H9 (cell line): ENCODE measurements around the gene GEMIN4. TPM values are rescaled to one million over a fixed set of nuclear protein-coding genes. Genes with fewer than 3 reads are reported as not detected.

Experiments used
- DNase-seq: peaks from one replicate; pipeline ENCODE4 v3.0.0-alpha.2; 2017
- H2AFZ ChIP-seq: one replicate; pipeline ENCODE4 v1.6.1; 2013; ENCODE audit warnings: mild to moderate bottlenecking, low read length, control low read depth, moderate library complexity
- H2AK5ac ChIP-seq: 2 replicates; pipeline ENCODE4 v1.6.1; 2013; ENCODE audit warnings: low read length, control low read depth, mixed read lengths; ENCODE audit not compliant: insufficient read length
- H2BK120ac ChIP-seq: one replicate; pipeline ENCODE4 v1.6.1; 2013; ENCODE audit warnings: low read depth, mild to moderate bottlenecking, low read length, control low read depth, inconsistent platforms; ENCODE audit not compliant: poor library complexity, severe bottlenecking
- H2BK12ac ChIP-seq: 2 replicates; pipeline ENCODE4 v1.6.1; 2013; ENCODE audit warnings: low read length, control low read depth, mixed read lengths, low read depth; ENCODE audit not compliant: insufficient read length
- H2BK15ac ChIP-seq: 2 replicates; pipeline ENCODE4 v1.6.1; 2013; ENCODE audit warnings: low read depth, low read length, control low read depth
- H2BK20ac ChIP-seq: one replicate; pipeline ENCODE4 v1.6.1; 2013; ENCODE audit warnings: low read depth, mild to moderate bottlenecking, low read length, control low read depth, inconsistent platforms; ENCODE audit not compliant: poor library complexity, severe bottlenecking
- H2BK5ac ChIP-seq: 2 replicates; pipeline ENCODE4 v1.6.1; 2013; ENCODE audit warnings: low read length, control low read depth, mixed read lengths; ENCODE audit not compliant: insufficient read length
- H3K14ac ChIP-seq: 2 replicates; pipeline ENCODE4 v1.6.1; 2013; ENCODE audit warnings: low read length, control low read depth; ENCODE audit not compliant: insufficient read depth
- H3K18ac ChIP-seq: 2 replicates; pipeline ENCODE4 v1.6.1; 2013; ENCODE audit warnings: low read depth, mild to moderate bottlenecking, mixed read lengths, low read length, control low read depth; ENCODE audit not compliant: insufficient read length
- H3K23ac ChIP-seq: 2 replicates; pipeline ENCODE4 v1.6.1; 2013; ENCODE audit warnings: low read length, control low read depth, mixed read lengths, low read depth; ENCODE audit not compliant: insufficient read length
- H3K23me2 ChIP-seq: 2 replicates; pipeline ENCODE4 v1.6.1; 2013; ENCODE audit warnings: low read depth, mild to moderate bottlenecking, mixed read lengths, low read length, control low read depth; ENCODE audit not compliant: insufficient read length, poor library complexity, severe bottlenecking
- H3K27ac ChIP-seq: 2 replicates; pipeline ENCODE4 v1.5.1; 2013; ENCODE audit warnings: low read length, control low read depth, mixed read lengths, low read depth; ENCODE audit not compliant: insufficient read length
- H3K27me3 ChIP-seq: 2 replicates; pipeline ENCODE4 v1.6.1; 2013; ENCODE audit warnings: low read length, control low read depth, inconsistent platforms; ENCODE audit not compliant: insufficient read depth
- H3K4ac ChIP-seq: 2 replicates; pipeline ENCODE4 v1.6.1; 2013; ENCODE audit warnings: low read depth, mild to moderate bottlenecking, control low read depth, inconsistent platforms, low read length, moderate library complexity
- H3K4me1 ChIP-seq: 2 replicates; pipeline ENCODE4 v1.6.1; 2013; ENCODE audit warnings: low read length, control low read depth, inconsistent platforms; ENCODE audit not compliant: insufficient read depth
- H3K4me2 ChIP-seq: 2 replicates; pipeline ENCODE4 v1.6.1; 2013; ENCODE audit warnings: low read length, control low read depth, mixed read lengths; ENCODE audit not compliant: insufficient read length, insufficient read depth
- H3K56ac ChIP-seq: 2 replicates; pipeline ENCODE4 v1.6.1; 2013; ENCODE audit warnings: low read depth, mild to moderate bottlenecking, mixed read lengths, low read length, control low read depth; ENCODE audit not compliant: insufficient read length
- H3K79me1 ChIP-seq: 2 replicates; pipeline ENCODE4 v1.6.1; 2013; ENCODE audit warnings: low read depth, mild to moderate bottlenecking, moderate library complexity, low read length, control low read depth, inconsistent platforms; ENCODE audit not compliant: insufficient read depth, poor library complexity, severe bottlenecking
- H3K79me2 ChIP-seq: 2 replicates; pipeline ENCODE4 v1.6.1; 2013; ENCODE audit warnings: low read length, control low read depth, inconsistent platforms; ENCODE audit not compliant: insufficient read depth
- H3K9ac ChIP-seq: 2 replicates; pipeline ENCODE4 v1.6.1; 2013; ENCODE audit warnings: low read length, control low read depth, mixed read lengths; ENCODE audit not compliant: insufficient read length; ENCODE audit errors: extremely low read depth
- H3K9me3 ChIP-seq: one replicate; pipeline ENCODE4 v1.6.1; 2013; ENCODE audit warnings: low read depth, low read length, inconsistent platforms; ENCODE audit not compliant: control insufficient read depth
- H3T11ph ChIP-seq: one replicate; pipeline ENCODE4 v1.6.1; 2013; ENCODE audit warnings: mild to moderate bottlenecking, low read length, control low read depth, inconsistent platforms
- H4K20me1 ChIP-seq: one replicate; pipeline ENCODE4 v1.6.1; 2013; ENCODE audit not compliant: control insufficient read depth, insufficient read length, insufficient read depth
- H4K5ac ChIP-seq: 2 replicates; pipeline ENCODE4 v1.6.1; 2013; ENCODE audit warnings: low read depth, mild to moderate bottlenecking, mixed read lengths, low read length, control low read depth; ENCODE audit not compliant: insufficient read length
- H4K8ac ChIP-seq: replicated peaks from 2 replicates; pipeline ENCODE4 v1.6.1; 2013; ENCODE audit warnings: low read length, control low read depth, mixed read lengths, low read depth; ENCODE audit not compliant: insufficient read length
- H4K91ac ChIP-seq: 2 replicates; pipeline ENCODE4 v1.6.1; 2013; ENCODE audit warnings: low read depth, mild to moderate bottlenecking, moderate library complexity, mixed read lengths, low read length, control low read depth; ENCODE audit not compliant: insufficient read length
- H3K27ac Mint-ChIP-seq, 3 experiments: 2 replicates in 2 of 3; 3 replicates in 1 of 3; pipeline ENCODE4 v1.8.0; 2020 to 2021; ENCODE audit warnings: mixed read lengths in 3 of 3, mild to moderate bottlenecking in 1 of 3, moderate library complexity in 1 of 3
- H3K27me3 Mint-ChIP-seq: 2 replicates; pipeline ENCODE4 v1.8.0; 2021; ENCODE audit warnings: low read depth, mild to moderate bottlenecking, moderate library complexity, mixed read lengths
- H3K36me3 Mint-ChIP-seq, 3 experiments: 2 replicates in 2 of 3; 3 replicates in 1 of 3; pipeline ENCODE4 v1.8.0; 2020 to 2021; ENCODE audit warnings: low read depth in 3 of 3, mixed read lengths in 3 of 3; ENCODE audit not compliant: insufficient read depth in 1 of 3
- H3K4me1 Mint-ChIP-seq, 2 experiments: 2 replicates each; pipeline ENCODE4 v1.8.0; 2020; ENCODE audit warnings: mixed read lengths in 2 of 2
- H3K4me3 Mint-ChIP-seq, 2 experiments: 2 replicates in 1 of 2; 3 replicates in 1 of 2; pipeline ENCODE4 v1.8.0; 2020 to 2021; ENCODE audit warnings: mild to moderate bottlenecking in 2 of 2, mixed read lengths in 2 of 2, moderate library complexity in 1 of 2
- H3K9me3 Mint-ChIP-seq, 2 experiments: 2 replicates in 1 of 2; 3 replicates in 1 of 2; pipeline ENCODE4 v1.8.0; 2020; ENCODE audit warnings: mild to moderate bottlenecking in 2 of 2, mixed read lengths in 2 of 2, moderate library complexity in 1 of 2
- CTCF ChIP-seq: fragments of 200-600 bp; sonication (generic); conservative IDR thresholded peaks from 3 replicates; pipeline ENCODE4 v1.8.0; 2021; ENCODE audit warnings: antibody characterized with exemption, mild to moderate bottlenecking
- WGBS: extraction: QIAGEN DNeasy Blood & Tissue Kit; methylation state at CpG from one replicate; pipeline ENCODE4 v1.1.7; 2013; ENCODE audit warnings: missing lambda C conversion rate, low lambda C conversion rate, mixed read lengths; ENCODE audit not compliant: insufficient read length; ENCODE audit errors: extremely low coverage; 5-methylcytosine and 5-hydroxymethylcytosine counted together
- total RNA-seq: library from RNA; stranded (reverse); gene quantifications from 2 replicates; pipeline ENCODE4 v1.2.1, GENCODE V29; 2021

GEMIN4 gene
- total RNA-seq, 1 experiment from 2014 or later: 56.8 TPM

GRCh38 chr17:745406-745805 is 6.7 kb downstream of the GEMIN4 start:
- Histone ChIP-seq H2AFZ (no peak overlapping the region), H2BK5ac (no peak overlapping the region), H3T11ph (no peak overlapping the region), H4K5ac (no peak overlapping the region), H3K56ac (no peak overlapping the region), H3K9ac (no peak overlapping the region), H4K20me1 (peaks cover 6% of the 10 kb centered on the region), H3K79me1 (peaks cover 2% of the 10 kb centered on the region), H4K91ac (no peak overlapping the region), H3K4ac (no peak overlapping the region), H3K79me2 (peaks cover 2% of the 10 kb centered on the region; the same call in 1 of the 2 replicates), H2AK5ac (no peak overlapping the region), H2BK15ac (no peak overlapping the region), H2BK12ac (no peak overlapping the region), H3K27me3 (no peaks in the 10 kb centered on the region), H2BK120ac (no peak overlapping the region), H2BK20ac (no peak overlapping the region), H3K4me2 (no peak overlapping the region), H3K27ac (no peak overlapping the region), H4K8ac (no peak overlapping the region), H3K23ac (no peak overlapping the region), H3K4me1 (no peaks in the 10 kb centered on the region), H3K18ac (no peak overlapping the region), H3K9me3 (no peaks in the 10 kb centered on the region), H3K23me2 (no peaks in the 10 kb centered on the region), H3K14ac (no peak overlapping the region)
- TF ChIP-seq CTCF: no peak
- no CpG with 5 or more reads among the region's 11 CpGs for WGBS
- Mint-ChIP-seq H3K27ac (no peak overlapping the region; a peak in 1 of 7 replicates), H3K36me3 (peaks cover 66 to 97% (median 95%) of the 10 kb centered on the region in 3 experiments), H3K27me3 (no peaks in the 10 kb centered on the region), H3K9me3 (peaks cover 15 to 21% of the 10 kb centered on the region in 2 experiments), H3K4me1 (peaks cover under 1 to 4% of the 10 kb centered on the region in 2 experiments), H3K4me3 (no peak overlapping the region)
- DNase-seq: no peak
